Gastrocnemius medialis (tissue), 4 donors: ENCODE measurements around the gene PRCD.

ENCODE experiments used
- CTCF ChIP-seq, 5 experiments: fragments of 450-650 bp in 3 of 5; fragments of 200-600 bp in 2 of 5; sonication (generic) in 2 of 5; IDR thresholded peaks in 4 of 5; conservative IDR thresholded peaks in 1 of 5; 1 replicate in 4 of 5; 2 replicates in 1 of 5; pipeline ENCODE4 v1.5.1; 2016 to 2019; ENCODE audit warnings: antibody characterized with exemption in 5 of 5, mild to moderate bottlenecking in 3 of 5, moderate library complexity in 3 of 5
- POLR2A ChIP-seq, 2 donors: fragments of 450-650 bp; IDR thresholded peaks; one replicate each; pipeline ENCODE4 v1.6.1; 2017; ENCODE audit warnings: antibody characterized with exemption in 2 of 2, mild to moderate bottlenecking in 2 of 2, moderate library complexity in 2 of 2

- no peak for TF ChIP-seq CTCF (IDR thresholded peaks at IDR 0.05 in 4 of 5, conservative IDR thresholded peaks at IDR 0.05 in 1 of 5)
- TF ChIP-seq POLR2A (IDR thresholded peaks at IDR 0.05), result no peak
Observed at GRCh38 chr17:76586741-76587487, 47.1 kb downstream of the PRCD start.
